Measurements from ENCODE around the gene DOCK7. TPM values are rescaled to one million over a fixed set of nuclear protein-coding genes. Genes with fewer than 3 reads are reported as not detected.

Gene DOCK7
- total RNA-seq, 1 experiment from 2014 or later: 46.9 TPM

DNA sequence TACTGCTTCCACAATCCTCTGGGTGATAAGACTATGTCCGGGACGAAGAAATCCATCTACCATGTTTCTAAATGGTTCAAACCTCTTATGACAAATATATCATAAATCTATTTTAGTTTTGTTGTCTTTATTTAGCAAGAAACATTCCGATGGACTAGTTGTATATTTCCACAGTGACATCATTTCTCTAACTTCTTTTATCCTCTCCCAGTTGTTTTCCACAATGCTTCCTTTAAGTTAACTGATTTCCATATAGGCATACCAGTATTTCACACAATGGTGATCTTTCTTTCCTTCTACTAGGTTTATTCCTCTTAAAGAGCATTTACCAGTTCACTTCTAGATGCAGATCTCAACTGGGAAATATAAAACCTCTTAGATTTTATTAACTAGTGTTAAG lies 206.5 kb downstream of the DOCK7 start:
- no peaks in the 10 kb centered on the region for H3K4me1 Mint-ChIP-seq (ENCODE audit: insufficient read depth, unreplicated experiment)
- no peak overlapping the region for H3K27ac Mint-ChIP-seq (ENCODE audit: low read depth, unreplicated experiment)
- H3K9me3 Mint-ChIP-seq (ENCODE audit: unreplicated experiment): no peaks in the 10 kb centered on the region
- DNase-seq (ENCODE audit: unreplicated experiment): no peak
- H3K27me3 Mint-ChIP-seq (ENCODE audit: insufficient read depth, unreplicated experiment): no peaks in the 10 kb centered on the region
- no peak overlapping the region for H3K4me3 Mint-ChIP-seq (ENCODE audit: unreplicated experiment)
- intact Hi-C loops (cut with micrococcal nuclease): no loop called here
- POLR2A ChIA-PET: no interaction called here
- CTCF ChIA-PET: no interaction called here
- peaks cover 10% of the 10 kb centered on the region for H3K36me3 Mint-ChIP-seq (ENCODE audit: insufficient read depth, unreplicated experiment)
- BruUV-seq (replicated peaks): no TSS peak
- TF ChIP-seq, protein P1, sequence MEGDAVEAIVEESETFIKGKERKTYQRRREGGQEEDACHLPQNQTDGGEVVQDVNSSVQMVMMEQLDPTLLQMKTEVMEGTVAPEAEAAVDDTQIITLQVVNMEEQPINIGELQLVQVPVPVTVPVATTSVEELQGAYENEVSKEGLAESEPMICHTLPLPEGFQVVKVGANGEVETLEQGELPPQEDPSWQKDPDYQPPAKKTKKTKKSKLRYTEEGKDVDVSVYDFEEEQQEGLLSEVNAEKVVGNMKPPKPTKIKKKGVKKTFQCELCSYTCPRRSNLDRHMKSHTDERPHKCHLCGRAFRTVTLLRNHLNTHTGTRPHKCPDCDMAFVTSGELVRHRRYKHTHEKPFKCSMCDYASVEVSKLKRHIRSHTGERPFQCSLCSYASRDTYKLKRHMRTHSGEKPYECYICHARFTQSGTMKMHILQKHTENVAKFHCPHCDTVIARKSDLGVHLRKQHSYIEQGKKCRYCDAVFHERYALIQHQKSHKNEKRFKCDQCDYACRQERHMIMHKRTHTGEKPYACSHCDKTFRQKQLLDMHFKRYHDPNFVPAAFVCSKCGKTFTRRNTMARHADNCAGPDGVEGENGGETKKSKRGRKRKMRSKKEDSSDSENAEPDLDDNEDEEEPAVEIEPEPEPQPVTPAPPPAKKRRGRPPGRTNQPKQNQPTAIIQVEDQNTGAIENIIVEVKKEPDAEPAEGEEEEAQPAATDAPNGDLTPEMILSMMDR (IDR thresholded peaks at IDR 0.05; ENCODE audit: unreplicated experiment): no peak

DNA sequence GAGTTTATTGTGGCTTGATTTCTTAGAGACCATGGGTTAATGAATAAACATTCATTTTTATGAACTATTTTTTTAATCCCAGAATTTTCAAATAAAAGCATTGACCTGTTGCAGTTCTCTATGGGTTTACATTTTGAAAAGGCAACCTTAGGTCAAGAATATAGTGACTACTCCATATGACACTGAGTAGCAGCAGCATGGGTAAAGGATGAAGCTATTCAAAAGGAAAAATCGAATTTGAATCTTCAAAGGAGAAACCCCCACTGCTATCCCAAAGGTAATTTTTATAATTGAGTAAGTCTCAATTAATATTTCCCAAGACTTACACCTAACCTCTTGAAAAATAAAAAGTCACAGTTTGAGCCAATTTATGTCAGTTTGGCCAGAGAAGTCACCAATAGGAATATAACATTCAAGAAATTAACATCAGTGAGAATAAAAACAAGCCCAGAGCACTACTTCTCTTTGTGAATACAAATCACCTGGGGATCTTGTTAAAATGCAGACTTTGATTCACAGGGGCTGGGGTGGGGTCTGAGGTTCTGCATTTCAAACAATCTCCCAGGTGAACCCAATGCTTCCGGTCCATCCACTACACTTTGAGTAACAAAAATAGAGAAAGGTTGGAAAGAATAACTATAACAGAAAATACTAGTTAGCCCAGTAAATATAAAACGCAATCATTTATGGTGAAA lies 211.5 kb downstream of the DOCK7 start:
- H3K36me3 Mint-ChIP-seq (ENCODE audit: insufficient read depth, unreplicated experiment): peaks cover 41% of the 10 kb centered on the region
- H3K4me1 Mint-ChIP-seq (ENCODE audit: insufficient read depth, unreplicated experiment): no peaks in the 10 kb centered on the region
- CTCF ChIA-PET: no interaction called here
- H3K27ac Mint-ChIP-seq (ENCODE audit: low read depth, unreplicated experiment): no peak overlapping the region
- intact Hi-C loops (cut with micrococcal nuclease): no loop called here
- no peaks in the 10 kb centered on the region for H3K9me3 Mint-ChIP-seq (ENCODE audit: unreplicated experiment)
- no peak overlapping the region for H3K4me3 Mint-ChIP-seq (ENCODE audit: unreplicated experiment)
- TF ChIP-seq, protein P1 (IDR thresholded peaks at IDR 0.05; ENCODE audit: unreplicated experiment): no peak
- no peaks in the 10 kb centered on the region for H3K27me3 Mint-ChIP-seq (ENCODE audit: insufficient read depth, unreplicated experiment)
- POLR2A ChIA-PET: no interaction called here
- no TSS peak for BruUV-seq (replicated peaks)
- no peak for DNase-seq (ENCODE audit: unreplicated experiment)

DNA sequence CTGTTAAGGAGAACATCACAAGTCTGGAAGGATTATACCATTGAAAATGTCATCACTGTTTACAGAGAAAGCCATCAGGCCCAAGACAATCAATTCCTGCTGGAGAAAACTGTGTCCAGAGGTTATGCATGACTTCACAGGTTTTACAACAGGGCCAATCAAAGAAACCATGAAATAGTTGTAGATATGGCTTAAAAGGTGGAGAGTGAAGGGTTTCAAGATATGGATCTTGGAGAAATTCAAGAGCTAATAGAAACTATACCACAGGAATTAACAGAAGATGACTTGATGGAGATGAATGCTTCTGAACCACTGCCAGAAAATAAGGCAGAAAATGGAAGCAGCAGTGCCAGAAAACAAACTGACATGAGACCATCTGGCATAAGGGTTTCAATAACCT lies 221.1 kb downstream of the DOCK7 start:
- no peaks in the 10 kb centered on the region for H3K4me1 Mint-ChIP-seq (ENCODE audit: insufficient read depth, unreplicated experiment)
- H3K27me3 Mint-ChIP-seq (ENCODE audit: insufficient read depth, unreplicated experiment): no peaks in the 10 kb centered on the region
- CTCF ChIA-PET: interaction anchor here (0.6 kb wide), 2 partner anchors 396 to 579 kb away, joined by 3 read pairs; no protein-coding TSS in a partner anchor
- H3K27ac Mint-ChIP-seq (ENCODE audit: low read depth, unreplicated experiment): no peak overlapping the region
- H3K4me3 Mint-ChIP-seq (ENCODE audit: unreplicated experiment): no peak overlapping the region
- DNase-seq (ENCODE audit: unreplicated experiment): no peak
- TF ChIP-seq, protein P1 (IDR thresholded peaks at IDR 0.05; ENCODE audit: unreplicated experiment): no peak
- peaks cover 9% of the 10 kb centered on the region for H3K9me3 Mint-ChIP-seq (ENCODE audit: unreplicated experiment)
- POLR2A ChIA-PET: interaction anchor here (1.5 kb wide), 1 partner anchor 30 kb away, joined by 5 read pairs; the partner anchor contains the start of gene USP1
- BruUV-seq (replicated peaks): no TSS peak
- peaks cover 46% of the 10 kb centered on the region for H3K36me3 Mint-ChIP-seq (ENCODE audit: insufficient read depth, unreplicated experiment)
- intact Hi-C loops (cut with micrococcal nuclease): no loop called here

DNA sequence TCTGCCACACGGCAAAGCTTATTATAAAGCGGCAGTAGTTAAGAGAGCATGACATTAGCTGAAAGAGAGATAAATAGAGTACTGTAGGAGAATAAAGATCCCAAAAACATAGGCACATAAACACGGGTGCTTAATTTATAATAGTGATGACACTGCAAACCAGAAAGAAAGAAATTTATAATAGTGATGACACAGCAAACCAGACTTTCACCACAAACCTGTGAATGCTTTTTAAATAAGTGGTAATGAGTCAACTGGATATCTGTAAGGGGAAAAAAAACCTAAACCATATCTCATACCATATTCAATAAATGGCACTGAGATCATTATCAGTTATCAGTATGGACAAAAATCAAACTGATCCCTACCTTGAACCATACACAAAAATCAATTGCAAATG lies 225.8 kb downstream of the DOCK7 start:
- POLR2A ChIA-PET: no interaction called here
- BruUV-seq (replicated peaks): no TSS peak
- Mint-ChIP-seq H3K4me1 (ENCODE audit: insufficient read depth, unreplicated experiment) (no peaks in the 10 kb centered on the region), H3K27ac (ENCODE audit: low read depth, unreplicated experiment) (no peak overlapping the region), H3K27me3 (ENCODE audit: insufficient read depth, unreplicated experiment) (no peaks in the 10 kb centered on the region), H3K4me3 (ENCODE audit: unreplicated experiment) (no peak overlapping the region), H3K9me3 (ENCODE audit: unreplicated experiment) (no peaks in the 10 kb centered on the region), H3K36me3 (ENCODE audit: insufficient read depth, unreplicated experiment) (peaks cover 28% of the 10 kb centered on the region)
- DNase-seq (ENCODE audit: unreplicated experiment): no peak
- TF ChIP-seq, protein P1 (IDR thresholded peaks at IDR 0.05; ENCODE audit: unreplicated experiment): no peak
- intact Hi-C loops (cut with micrococcal nuclease): no loop called here
- CTCF ChIA-PET: interaction anchor here (0.6 kb wide), 1 partner anchor 310 kb away, joined by 3 read pairs; no protein-coding TSS in a partner anchor
